ENCODE measurements around the gene FANCI.

DNA sequence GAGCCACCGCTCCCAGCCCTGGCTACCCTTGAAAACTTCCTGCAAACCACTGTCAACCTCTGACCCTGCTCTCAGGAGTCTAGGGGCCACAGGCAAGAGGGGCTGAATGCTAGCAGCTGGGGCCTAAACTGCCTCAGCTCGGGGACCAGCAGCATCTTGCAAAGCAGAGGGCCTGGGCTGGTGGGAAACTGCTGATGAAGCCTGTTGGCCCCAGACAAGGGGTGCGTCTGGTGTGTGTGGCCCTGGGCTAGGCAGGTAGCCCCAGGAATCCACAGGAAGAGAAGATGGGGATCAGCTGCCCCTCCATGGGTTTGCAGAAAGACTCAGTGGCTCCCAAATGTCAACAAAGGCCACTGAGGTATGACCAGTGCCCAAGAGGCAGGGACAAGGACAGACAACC, 99.1 kb downstream of the FANCI start:
- TF ChIP-seq, protein P1, sequence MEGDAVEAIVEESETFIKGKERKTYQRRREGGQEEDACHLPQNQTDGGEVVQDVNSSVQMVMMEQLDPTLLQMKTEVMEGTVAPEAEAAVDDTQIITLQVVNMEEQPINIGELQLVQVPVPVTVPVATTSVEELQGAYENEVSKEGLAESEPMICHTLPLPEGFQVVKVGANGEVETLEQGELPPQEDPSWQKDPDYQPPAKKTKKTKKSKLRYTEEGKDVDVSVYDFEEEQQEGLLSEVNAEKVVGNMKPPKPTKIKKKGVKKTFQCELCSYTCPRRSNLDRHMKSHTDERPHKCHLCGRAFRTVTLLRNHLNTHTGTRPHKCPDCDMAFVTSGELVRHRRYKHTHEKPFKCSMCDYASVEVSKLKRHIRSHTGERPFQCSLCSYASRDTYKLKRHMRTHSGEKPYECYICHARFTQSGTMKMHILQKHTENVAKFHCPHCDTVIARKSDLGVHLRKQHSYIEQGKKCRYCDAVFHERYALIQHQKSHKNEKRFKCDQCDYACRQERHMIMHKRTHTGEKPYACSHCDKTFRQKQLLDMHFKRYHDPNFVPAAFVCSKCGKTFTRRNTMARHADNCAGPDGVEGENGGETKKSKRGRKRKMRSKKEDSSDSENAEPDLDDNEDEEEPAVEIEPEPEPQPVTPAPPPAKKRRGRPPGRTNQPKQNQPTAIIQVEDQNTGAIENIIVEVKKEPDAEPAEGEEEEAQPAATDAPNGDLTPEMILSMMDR (IDR thresholded peaks at IDR 0.05), result no peak
- TF ChIP-seq POLR2AphosphoS5 (IDR thresholded peaks at IDR 0.05), result no peak
